Measurements from ENCODE around the gene ZNF665.

DNA sequence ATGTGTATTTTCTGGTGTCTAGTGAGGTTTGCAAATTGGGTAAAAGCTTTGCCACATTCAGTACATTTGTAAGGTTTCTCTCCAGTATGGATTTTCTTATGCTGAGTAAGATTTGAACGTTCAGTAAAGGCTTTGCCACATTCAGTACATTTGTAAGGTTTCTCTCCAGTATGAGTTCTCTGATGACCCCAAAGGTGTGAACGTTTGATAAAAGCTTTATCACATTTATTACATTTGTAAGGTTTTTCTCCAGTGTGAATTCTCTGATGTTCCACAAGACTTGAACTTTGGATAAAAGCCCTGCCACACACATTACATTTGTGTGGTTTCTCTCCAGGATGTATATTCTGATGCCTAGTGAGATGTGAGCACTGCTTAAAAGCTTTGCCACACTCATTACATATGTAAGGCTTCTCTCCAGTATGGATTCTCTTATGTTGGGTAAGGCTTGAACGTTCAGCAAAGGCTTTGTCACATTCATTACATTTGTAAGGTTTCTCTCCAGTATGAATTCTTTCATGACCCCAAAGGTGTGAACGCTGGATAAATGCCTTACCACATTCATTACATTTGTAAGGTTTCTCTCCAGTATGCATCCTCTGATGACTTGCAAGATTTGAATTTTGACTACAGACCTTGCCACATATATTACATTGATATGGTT lies 44.1 kb upstream of the ZNF665 start:
- TF ChIP-seq CTCF (IDR thresholded peaks at IDR 0.05) (no peak), POLR2A (IDR thresholded peaks at IDR 0.05) (no peak)

Data from uterus (tissue), 2 donors.